Muscle of arm (tissue), 14 donors: ENCODE results near the gene MARCHF4. TPM values are rescaled to one million over a fixed set of nuclear protein-coding genes. Genes with fewer than 3 reads are reported as not detected.

ENCODE experiments used
- DNase-seq: peaks from one replicate; pipeline ENCODE4 v3.0.0-alpha.2; 2013
- long read RNA-seq, 11 donors: transcript quantifications; one replicate each; lab custom pipeline, GENCODE V29; 2026
- polyA plus RNA-seq, 12 donors: library from polyadenylated mRNA; unstranded; fragments of 120-200 nt; gene quantifications; one replicate each; pipeline ENCODE4 v1.2.1, GENCODE V29; 2013; ENCODE audit not compliant: insufficient read length in 12 of 12

The MARCHF4 gene, protein sequence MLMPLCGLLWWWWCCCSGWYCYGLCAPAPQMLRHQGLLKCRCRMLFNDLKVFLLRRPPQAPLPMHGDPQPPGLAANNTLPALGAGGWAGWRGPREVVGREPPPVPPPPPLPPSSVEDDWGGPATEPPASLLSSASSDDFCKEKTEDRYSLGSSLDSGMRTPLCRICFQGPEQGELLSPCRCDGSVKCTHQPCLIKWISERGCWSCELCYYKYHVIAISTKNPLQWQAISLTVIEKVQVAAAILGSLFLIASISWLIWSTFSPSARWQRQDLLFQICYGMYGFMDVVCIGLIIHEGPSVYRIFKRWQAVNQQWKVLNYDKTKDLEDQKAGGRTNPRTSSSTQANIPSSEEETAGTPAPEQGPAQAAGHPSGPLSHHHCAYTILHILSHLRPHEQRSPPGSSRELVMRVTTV
- under 1 TPM in 7 of 12 donors, not detected in 5; 0.04 to 0.15 (median 0.05) TPM for polyA plus RNA-seq
- long read RNA-seq, donor 1, full-length matches to known transcripts, result 1 of 1 reads
- long read RNA-seq, donor 1, partial matches to known transcripts, result 0 of 1 reads
- long read RNA-seq, donor 1, other reads (novel, unspliced or antisense), result 0 of 1 reads
- long read RNA-seq, donor 2, partial matches to known transcripts, result 15,989 of 16,274 reads
- long read RNA-seq, donor 2, other reads (novel, unspliced or antisense), result 285 of 16,274 reads
- long read RNA-seq, donor 3, result 0 reads
- long read RNA-seq, donor 4, result 0 reads
- long read RNA-seq, donor 5, result 0 reads
- long read RNA-seq, donor 6, result 0 reads
- long read RNA-seq, donor 7, result 0 reads
- long read RNA-seq, donor 8, result 0 reads
- long read RNA-seq, donor 9, result 0 reads
- long read RNA-seq, donor 10, result 0 reads
- long read RNA-seq, donor 11, result 0 reads

DNA sequence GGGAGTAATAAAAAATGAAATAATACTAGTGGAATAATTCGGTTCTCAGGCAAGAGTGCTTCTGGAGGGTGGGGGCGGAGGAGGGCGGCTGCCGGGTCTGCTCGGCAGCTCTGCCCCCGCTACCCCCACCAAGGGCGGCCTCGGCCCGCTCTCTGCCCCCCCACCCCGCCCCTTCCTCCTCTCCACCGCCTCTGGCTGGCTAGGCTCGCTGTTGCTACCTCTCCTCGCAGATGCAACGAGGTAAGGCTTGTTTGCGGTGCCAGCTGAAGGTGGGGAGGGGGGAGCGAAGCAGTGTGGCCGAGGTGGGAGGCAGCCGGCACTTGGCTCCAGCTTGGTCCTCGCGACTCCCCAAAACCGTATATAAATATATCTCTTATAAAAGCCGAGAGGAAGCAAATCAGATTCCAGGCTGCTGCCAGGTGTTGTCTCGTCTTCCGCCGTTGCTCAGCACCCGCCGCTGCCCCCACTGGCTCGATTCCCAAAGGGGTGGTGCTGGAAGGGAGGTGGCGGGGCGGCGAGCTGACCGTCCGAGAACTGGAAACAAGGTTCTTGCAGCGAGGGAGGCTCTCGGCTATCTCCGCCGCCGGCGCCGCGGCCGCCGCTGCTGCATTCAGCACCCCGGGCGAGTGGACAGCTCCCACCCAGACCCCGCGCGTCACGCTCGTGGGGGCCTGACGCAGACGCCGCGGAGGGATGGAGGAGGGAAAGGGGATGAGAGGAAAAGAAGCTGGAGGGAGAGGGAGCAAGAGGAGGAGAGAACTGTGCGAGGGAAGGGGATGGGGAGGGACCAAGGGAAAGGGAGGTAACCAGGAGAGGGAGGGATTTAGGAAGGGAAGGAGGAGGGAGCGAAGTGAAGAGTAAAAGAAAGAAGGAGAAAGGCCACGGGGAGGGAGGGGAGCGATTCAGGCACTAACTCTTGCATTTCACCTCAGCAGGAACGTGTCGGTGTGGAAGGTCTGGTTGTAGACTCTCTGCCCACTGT, at the start of gene MARCHF4:
MARCHF4 (minus strand) TSS at position 763 of the 982 bp plus-strand sequence. CDS start 2,223 bp downstream, outside the sequence.
- peak; percentile 85 for DNase-seq

DNA sequence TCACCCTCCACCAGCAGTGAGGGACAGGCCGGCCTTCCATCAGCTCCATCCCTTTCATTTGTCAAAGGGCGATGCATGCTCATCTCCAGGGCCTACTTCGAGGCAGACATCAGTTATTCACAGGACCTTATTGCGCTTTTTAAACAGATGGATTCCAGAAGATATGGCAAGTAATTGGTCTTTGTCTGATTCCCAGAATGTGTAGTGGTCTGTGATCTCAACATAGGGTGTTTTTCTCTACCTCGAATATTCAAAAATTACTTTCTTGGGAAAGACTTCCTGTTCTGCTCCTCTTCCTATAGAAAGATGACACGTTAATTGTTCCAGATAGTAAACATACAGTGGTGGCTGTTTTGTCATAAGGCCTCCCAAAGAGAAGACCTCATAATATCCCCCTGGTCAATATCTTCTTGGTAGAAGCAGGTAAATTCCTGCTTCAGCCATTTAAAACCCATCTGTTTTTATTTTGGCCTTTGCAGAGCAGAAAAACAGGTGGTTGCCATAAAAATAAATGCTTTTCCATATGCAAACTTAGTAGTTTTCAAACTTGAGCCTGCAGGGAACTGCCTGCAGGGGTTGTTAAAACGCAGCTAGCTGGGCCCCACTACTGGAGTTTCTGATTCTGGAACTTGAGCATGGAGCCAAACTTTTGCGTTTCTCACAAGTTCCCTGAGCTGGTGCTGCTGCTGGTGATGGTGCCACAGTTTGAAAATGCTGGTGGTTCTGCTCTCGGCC, 48.3 kb upstream of the MARCHF4 start:
- peak; percentile 34 for DNase-seq

DNA sequence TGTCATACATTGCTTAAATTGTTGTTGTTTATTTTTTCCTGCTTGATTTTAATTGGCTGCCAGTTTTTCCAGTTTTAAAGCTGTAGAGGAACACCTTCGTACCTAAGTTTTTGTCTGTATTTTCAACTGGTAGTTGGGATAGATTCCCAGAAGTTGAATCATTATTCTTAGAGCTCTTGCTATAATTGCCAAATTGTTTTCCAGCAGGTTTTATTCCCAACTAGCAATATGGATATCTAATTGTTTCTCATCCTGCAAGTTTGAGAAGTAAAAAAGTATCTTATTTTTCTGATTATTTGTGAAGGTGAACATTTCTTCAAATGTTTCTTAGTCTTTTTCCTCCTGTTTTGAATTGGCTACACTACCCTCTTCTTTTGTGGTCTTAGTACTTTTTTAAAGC, 46.7 kb upstream of the MARCHF4 start:
- DNase-seq, result no peak

DNA sequence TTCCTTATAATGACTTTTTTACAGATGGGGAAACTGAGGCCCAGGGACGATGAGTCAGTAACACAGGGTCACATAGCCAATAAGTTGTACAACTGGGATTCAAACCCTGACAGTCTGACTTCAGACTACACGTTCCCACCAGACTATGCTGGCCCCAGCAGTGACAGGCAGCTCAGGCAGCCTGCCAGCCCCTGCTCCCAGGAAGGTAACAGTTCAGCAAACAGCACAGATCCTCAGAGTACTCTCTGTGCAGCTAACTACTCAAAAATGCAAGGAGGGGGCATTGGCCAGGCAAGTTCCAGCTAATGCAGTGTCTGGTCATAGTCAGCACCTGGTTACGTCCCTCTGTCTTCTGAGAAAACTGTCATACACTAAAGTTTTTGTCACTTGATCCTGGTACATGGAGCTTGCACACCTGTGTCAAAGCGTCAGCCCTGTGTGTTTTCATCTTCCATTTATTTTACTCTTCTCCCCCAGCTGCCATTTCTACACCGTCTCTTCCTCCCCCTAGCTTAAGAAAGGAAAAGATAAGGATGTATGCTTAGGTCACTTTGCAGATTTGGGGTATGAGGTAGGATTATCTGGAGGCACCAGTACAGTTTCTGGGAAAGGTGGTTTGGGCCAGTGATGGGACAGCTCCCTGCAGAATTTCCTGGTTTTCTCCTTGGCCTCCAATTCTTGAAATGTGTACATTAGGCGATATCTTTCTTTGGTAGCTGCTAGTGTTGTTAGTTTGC, 44.5 kb upstream of the MARCHF4 start:
- no peak for DNase-seq

DNA sequence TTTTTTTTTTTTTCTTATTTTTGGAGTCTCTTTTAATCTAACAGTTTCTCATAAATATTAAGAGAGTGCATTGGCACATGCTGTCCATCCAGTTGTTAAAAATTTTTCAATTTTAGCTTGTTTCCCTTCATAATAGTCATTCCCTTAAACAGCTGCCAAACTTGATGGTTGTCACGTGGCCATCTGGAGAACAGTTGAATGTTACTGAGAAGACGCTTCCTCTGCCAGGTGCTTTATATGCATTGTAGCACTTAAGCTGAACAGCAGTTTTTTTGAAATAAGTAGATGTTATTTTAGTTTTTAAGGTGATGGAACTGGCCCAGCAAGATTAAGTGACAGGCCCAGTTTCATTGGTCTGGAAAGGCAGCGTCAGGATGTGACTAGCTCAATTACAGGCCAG, 43.3 kb upstream of the MARCHF4 start:
- DNase-seq, result peak; percentile 61

DNA sequence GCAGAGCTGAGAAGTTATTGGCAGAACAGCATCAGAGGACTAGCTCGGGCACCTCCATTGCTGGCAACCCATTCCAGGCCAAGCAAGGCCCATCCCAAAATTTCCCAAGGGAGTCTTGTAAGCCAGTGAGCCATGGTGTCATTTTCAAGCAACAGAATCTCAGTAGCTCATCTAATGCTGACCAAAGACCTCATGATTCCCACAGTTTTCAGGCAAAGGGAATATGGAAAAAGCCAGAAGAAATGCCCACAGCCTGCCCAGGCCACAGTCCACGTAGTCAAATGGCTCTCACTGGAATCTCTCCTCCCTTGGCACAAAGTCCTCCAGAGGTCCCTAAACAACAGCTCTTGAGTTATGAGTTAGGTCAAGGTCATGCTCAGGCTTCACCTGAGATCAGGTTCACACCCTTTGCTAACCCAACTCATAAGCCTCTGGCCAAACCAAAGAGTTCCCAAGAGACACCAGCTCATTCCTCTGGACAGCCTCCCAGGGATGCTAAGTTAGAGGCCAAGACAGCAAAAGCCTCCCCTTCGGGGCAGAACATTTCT, 42.6 kb upstream of the MARCHF4 start:
- no peak for DNase-seq

DNA sequence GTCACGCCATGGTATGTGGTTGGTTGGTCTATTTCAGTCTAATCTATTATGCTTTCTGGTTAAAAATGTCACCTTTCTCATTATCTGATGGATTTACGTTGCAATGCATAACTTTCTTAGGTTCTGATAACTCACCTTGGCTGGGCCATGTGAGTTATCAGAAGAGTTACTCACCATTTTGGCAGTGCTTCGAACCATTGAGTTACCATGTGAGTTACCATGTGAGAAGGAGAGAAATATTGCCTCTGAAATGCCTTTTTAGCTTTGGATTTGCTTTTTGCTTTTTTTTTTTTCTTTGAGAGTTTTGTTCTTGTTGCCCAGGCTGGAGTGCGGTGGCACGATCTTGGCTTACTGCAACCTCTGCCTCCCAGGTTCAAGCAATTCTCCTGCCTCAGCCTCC, 41.6 kb upstream of the MARCHF4 start:
- no peak for DNase-seq

DNA sequence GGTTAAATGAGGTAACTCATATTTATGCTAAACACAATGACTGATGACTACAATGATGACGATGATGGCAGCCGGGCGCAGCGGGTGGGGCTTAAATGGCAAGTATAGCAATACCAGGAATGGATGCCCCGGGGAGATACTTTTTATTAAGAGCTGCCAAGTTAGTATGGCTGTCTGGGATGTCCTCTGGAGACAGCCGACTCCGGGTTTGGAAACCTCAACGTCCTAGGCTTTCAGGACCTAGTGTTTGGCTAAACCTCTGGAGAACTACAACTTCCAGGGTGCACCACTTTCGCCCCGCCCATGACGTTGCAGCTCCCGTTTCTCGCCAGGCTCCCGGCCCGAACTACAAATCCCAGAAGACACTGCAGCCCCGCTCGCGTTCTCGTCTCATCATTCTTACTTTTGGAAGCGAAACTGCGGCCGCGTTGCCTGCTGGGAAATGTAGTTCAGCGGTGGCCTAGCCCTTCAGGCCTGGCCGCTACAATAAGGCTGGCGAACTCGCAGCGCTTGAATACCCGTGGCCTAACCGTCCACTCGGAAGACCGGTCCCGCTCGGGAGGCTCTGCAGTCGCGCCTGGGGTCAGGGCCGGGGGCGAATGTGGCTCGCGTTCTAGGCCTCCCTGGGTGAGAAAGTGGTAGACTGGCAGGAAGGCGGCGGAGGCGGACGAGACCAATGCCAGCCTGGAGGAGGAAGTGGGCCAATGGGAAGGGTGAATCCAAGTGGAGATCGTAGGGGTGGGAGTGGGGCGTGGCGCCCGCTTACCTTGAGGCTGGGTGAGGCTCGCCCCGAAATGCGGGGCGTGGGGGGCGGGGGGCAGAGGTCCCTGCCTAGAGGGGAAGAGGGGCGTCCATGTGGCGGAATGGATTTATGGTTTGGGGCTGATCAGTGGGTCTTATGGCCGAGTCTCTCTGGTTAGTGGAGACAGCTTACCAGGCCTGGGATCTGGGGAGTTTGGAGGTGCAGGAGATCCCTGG, 40.0 kb upstream of the MARCHF4 start, which contains the start of gene SMARCAL1:
SMARCAL1 (plus strand) TSS at position 463 of the 978 bp plus-strand sequence. CDS start 2,221 bp downstream, outside the sequence.
- DNase-seq, result peak; percentile 100

DNA sequence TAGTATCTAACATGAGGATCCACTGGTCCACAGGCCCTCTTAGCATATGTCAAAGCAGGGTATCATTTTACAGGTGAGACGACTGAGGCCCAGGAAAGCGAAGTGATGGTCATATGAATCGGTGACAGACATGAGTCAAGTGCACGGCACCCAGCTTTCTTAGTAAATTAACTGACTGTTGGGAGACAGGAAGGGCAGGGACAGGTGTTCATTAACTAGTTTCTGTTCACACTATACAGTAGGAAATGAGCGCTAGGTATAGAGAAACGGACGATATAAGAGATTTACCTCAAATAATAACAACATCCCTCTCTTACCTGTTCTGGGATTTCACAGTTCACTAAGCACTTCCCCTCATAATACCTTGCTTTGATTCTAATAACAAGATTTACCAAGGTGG, 38.3 kb upstream of the MARCHF4 start:
- no peak for DNase-seq

DNA sequence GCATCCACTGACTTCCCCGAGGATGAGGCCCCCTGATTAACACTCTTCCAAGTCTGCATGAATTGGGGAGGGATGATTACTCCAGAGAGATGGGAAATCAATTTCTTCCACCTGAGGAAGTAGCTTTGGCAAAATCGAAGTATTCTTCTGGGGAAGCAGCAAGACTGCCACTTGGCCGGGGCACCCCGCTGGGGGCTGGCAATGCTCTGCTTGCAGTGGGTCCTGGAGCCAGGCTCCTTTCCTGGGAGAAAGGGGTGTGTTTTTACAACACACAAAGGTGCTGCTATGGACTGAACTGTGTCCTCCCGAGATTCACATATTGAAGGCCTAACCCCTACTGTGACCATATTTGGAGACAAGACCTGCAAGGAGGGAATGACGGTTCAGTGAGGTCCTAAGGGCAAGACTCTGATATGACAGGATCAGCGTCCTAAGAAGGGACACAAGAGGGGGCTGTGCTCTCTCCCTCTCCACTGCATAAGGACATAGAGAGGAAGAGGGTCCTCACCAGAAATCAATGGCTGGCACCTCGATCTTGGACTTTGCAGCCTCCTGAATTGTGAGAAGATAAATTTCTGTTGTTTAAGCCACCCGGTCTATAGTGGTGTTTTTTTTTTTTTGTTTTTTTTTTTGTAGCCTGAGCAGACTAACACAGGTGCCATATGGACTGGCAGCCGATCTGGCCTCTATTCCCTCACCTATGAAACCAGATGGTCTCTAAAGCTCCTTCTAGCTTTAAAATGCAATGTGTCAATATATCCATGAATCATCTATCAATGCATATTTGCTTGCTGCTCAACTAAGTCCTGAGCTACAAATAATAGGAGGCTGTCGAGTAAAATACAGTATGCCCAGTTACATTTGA, 36.4 kb upstream of the MARCHF4 start:
- DNase-seq, result no peak

DNA sequence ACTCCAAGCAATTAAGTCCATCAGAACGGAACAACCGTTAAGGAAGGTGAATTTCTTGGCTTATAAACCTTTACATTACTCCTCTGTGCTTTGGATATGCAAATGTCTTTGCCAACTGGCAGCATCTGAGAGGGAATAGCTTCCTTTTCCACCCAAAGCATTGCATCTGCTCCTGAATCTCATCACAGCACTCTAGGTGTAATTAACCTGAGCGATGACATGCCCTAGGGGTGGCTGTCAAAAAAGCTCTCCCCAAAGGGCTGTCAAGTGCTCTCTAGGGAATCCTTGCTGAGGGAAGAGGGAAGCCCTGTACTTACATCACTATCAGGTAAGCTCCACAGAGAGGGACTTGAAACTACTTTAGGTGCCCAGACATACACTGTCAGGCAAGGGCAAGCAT, 34.5 kb upstream of the MARCHF4 start:
- no peak for DNase-seq

DNA sequence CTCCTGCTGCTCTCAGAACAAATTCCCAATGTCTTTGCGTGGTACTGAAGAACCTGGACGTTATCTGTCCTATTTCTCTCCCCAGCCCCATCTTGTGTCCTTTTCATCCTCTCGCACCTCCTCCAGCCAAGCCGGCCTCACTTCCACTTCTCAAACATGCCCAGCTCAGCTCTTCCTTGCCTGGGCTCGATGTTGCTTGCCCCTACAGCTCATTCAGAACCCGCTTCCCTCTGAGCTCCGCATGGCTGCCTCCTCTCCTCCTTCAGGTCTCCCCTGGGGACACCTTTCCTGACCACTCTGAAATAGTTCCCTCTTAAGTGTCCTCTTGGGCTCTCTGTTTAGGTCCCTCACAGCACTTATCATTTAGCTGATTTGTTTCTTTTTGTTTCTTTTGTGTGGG, 33.3 kb upstream of the MARCHF4 start:
- DNase-seq, result no peak

DNA sequence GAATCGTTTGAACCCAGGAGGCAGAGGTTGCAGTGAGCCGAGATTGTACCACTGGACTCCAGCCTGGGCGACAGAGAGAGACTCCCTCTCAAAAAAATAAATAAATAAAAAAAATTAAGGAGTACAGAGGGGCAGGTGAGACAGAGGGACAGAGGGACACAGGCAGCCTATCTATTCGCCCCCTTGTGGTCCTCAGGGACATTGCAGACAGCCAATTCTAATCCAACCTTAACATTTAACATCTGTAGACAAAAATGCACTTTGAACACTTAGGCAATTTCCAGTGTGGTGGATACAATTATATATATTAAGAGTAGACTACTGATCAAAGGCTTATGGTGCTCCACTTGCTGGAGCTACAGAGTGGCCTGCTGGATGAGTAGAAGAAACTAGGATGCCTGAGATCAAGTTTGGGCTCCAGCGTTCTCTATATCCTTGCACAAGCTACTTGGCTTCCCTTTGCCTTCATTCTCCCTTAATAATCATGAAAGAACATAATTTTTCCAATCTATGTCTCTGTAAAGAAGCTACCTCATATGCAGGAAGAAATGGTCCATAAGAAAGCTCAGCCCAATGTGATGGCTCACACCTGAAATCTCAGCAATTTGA, 31.8 kb upstream of the MARCHF4 start:
- DNase-seq, result no peak

DNA sequence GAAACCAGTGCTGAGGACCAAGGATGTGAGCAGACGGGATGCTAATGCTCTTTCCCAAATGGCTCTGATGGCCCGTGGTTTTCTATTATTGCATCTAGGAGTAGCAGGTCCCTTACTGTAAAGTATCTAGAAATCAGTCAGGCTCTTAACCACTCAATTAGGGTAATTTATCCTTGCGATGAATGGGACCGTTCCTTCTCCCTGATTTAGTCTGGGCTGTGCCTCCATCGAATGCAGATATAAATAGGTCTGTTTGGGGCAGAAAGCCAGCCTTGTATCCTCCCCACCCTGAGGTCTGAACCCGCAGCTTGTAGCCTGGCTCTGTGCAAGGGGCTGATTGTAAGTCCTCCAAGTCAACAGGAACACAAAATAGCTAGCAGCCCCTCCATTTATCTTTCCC, 30.5 kb upstream of the MARCHF4 start:
- no peak for DNase-seq

DNA sequence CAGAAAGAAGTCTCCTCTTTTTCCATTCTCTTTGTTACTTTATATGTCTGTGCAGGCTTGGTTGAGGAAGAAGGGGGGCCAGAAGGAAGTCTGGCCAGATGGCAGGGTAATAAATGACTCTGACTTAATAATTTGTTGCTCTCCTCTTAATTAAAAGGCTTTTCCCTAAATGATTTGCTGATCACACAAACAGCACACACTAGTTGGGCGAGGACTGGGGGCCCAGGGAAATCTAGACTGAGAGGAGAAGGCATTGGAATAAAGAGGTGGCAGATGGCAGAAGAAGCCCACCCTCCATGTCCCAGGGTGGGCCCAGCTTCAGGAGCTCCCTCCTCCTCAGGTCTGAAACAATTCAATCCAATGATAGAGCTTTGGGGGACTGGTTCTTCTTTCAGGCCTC, 27.3 kb upstream of the MARCHF4 start:
- DNase-seq, result no peak

DNA sequence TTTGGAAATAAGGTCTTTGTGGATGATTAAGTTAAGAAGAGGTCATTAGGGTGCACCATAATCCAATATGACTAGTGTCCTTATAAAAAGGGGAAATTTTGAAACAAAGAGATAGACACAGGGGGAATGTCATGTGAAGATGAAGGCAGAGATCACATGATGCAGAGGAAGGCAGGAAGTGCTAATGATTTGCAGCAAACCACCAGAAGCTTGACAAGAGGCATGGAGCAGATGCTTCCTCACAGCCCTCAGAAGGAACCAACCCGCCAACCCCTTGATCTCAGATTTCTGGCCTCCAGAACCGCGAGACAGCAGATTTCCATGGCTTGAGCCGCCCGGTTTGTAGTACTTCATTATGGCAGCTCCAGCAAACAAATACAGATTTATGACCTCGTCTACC, 22.6 kb upstream of the MARCHF4 start:
- no peak for DNase-seq
